Left ventricle myocardium inferior (tissue), 1 donor: ENCODE results near the gene SLC26A1. TPM values are rescaled to one million over a fixed set of nuclear protein-coding genes. Genes with fewer than 3 reads are reported as not detected.

Source experiments
- DNase-seq: peaks from one replicate; pipeline ENCODE4 v3.0.0-alpha.2; 2020
- H3K27ac ChIP-seq: fragments of 200-600 bp; replicated peaks from 2 replicates; pipeline ENCODE4 v1.8.0; 2021
- H3K27me3 ChIP-seq: fragments of 200-600 bp; 2 replicates; pipeline ENCODE4 v1.8.0; 2021; ENCODE audit warnings: low read depth
- H3K36me3 ChIP-seq: fragments of 200-600 bp; 2 replicates; pipeline ENCODE4 v1.8.0; 2021
- H3K4me1 ChIP-seq: fragments of 200-600 bp; 2 replicates; pipeline ENCODE4 v1.8.0; 2021
- H3K4me3 ChIP-seq: fragments of 200-600 bp; 2 replicates; pipeline ENCODE4 v1.8.0; 2021; ENCODE audit warnings: mild to moderate bottlenecking, moderate library complexity
- H3K9me3 ChIP-seq: fragments of 200-600 bp; replicated peaks from 2 replicates; pipeline ENCODE4 v1.8.0; 2021
- CTCF ChIP-seq: fragments of 200-600 bp; IDR thresholded peaks from 2 replicates; pipeline ENCODE4 v1.8.0; 2021; ENCODE audit warnings: antibody characterized with exemption, mild to moderate bottlenecking, borderline replicate concordance
- intact Hi-C: fragments of 100-400 bp; cut with micrococcal nuclease; formaldehyde crosslinking; loops from one replicate; pipeline ENCODE4 v1.11.0; 2022
- total RNA-seq: library from RNA; stranded (reverse); fragmentation: NEBNext Ultra II Directional; extraction: Animal tissue kit (Norgen Biotek cat#: 25700); gene quantifications from one replicate; pipeline ENCODE4 v1.2.1, GENCODE V29; 2021
- donor health status: DM: no; HTN: yes; CAD: no; lungs with severe emphysema.

Gene SLC26A1
- total RNA-seq, 1 donor from 2014 or later = not detected

- no peak for DNase-seq
- Histone ChIP-seq H3K4me1 (peaks cover 25% of the 10 kb centered on the region), H3K27me3 (peaks cover under 1% of the 10 kb centered on the region), H3K4me3 (no peak overlapping the region), H3K27ac (no peak overlapping the region), H3K36me3 (peaks cover 9% of the 10 kb centered on the region), H3K9me3 (no peaks in the 10 kb centered on the region)
- TF ChIP-seq CTCF = no peak
- intact Hi-C loops = no loop called here
These were observed 2.3 kb downstream of the SLC26A1 start for GRCh38 chr4:990746-991367.

GRCh38 chr4:989722-990471, 3.3 kb downstream of the SLC26A1 start:
- intact Hi-C loops = no loop called here
- DNase-seq = no peak

GRCh38 chr4:988726-989721, 4.2 kb downstream of the SLC26A1 start:
- Histone ChIP-seq H3K36me3 (peaks cover 9% of the 10 kb centered on the region), H3K4me1 (peaks cover 36% of the 10 kb centered on the region), H3K4me3 (no peak overlapping the region), H3K27ac (no peak overlapping the region), H3K27me3 (no peaks in the 10 kb centered on the region), H3K9me3 (no peaks in the 10 kb centered on the region)
- TF ChIP-seq CTCF = no peak
- intact Hi-C loops = no loop called here
- no peak for DNase-seq

More at GRCh38 chr4:989722-990471, 3.3 kb downstream of the SLC26A1 start:
- Histone ChIP-seq H3K27me3 (no peaks in the 10 kb centered on the region), H3K27ac (no peak overlapping the region), H3K36me3 (peaks cover 9% of the 10 kb centered on the region), H3K4me1 (peaks cover 34% of the 10 kb centered on the region), H3K4me3 (no peak overlapping the region), H3K9me3 (no peaks in the 10 kb centered on the region)
- TF ChIP-seq CTCF = no peak

- no peak for TF ChIP-seq CTCF
- no peak for DNase-seq
- Histone ChIP-seq H3K9me3 (no peaks in the 10 kb centered on the region), H3K36me3 (peaks cover 9% of the 10 kb centered on the region), H3K4me3 (peak overlapping the region; percentile 81), H3K27me3 (no peaks in the 10 kb centered on the region), H3K4me1 (peaks cover 36% of the 10 kb centered on the region), H3K27ac (peak overlapping the region; percentile 62)
- intact Hi-C loops = no loop called here
These were observed 5.3 kb downstream of the SLC26A1 start for GRCh38 chr4:987624-988513.
